Erythroblast (primary cell): ENCODE measurements around the gene LMCD1.

Source experiments
- DNase-seq, 2 experiments: peaks; one replicate each; lab custom pipeline; 2025; lab: John Stamatoyannopoulos, UW
- GATA1 ChIP-seq: IDR thresholded peaks from 2 replicates; pipeline ENCODE4 v1.6.1; 2011; ENCODE audit warnings: low read depth, mild to moderate bottlenecking, control low read depth, low read length, moderate library complexity
- POLR2A ChIP-seq: IDR thresholded peaks from 2 replicates; pipeline ENCODE4 v1.6.1; 2011; ENCODE audit warnings: mild to moderate bottlenecking, low read length

Gene LMCD1

DNA sequence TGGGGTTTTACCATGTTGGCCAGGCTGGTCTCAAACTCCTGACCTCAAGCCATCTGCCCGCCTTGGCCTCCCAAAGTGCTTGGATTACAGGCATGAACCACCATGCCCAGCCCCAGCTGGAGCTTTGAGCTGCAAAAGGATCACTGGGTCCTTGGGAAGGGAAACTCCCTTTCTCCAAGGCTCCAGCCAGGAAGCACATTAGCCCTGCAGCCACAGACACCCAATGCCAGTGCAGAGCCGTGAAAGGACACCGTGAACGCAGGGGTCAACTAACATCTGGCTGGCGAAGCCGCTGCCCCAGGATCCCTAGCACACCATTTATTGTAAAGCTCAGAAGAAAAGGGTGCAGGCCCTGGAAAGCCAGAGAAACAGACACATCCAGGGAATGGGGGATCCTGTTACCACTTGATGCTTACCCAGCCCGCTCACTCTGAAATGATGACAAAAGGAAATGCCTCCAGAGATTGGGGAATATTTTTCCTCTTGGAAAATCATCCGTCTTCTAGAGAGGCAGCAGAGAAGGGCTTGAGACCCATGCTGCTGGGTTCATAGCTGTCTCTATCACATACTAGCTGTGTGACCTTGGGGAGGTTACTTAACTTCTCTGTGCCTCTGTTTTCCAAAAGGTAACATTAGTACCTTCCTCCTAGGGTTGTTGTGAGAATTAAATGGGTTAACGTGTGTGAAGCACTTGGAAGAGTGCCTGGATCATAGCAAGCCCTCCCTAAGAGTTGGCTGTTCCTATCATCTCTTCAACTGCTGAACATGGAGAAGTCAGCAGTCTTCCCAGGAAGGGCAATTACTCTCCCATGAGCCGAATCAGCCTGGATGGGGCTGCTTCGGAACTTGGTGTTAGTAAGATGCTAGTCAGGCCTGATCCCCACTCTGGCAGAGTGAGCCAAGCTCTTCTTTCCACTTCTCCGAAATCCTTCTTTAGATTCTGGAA lies 40.8 kb downstream of the LMCD1 start:
- no peak for DNase-seq
- no peak for TF ChIP-seq GATA1
- no peak for TF ChIP-seq POLR2A

- TF ChIP-seq GATA1 (no peak), POLR2A (no peak)
- no peak for DNase-seq
These were observed 45.0 kb downstream of the LMCD1 start for GRCh38 chr3:8546609-8547008.

GRCh38 chr3:8548502-8549275 lies 47.1 kb downstream of the LMCD1 start:
- DNase-seq = no peak
- TF ChIP-seq POLR2A = no peak
- TF ChIP-seq GATA1 = no peak

GRCh38 chr3:8549354-8549753 lies 47.7 kb downstream of the LMCD1 start:
- no peak for TF ChIP-seq GATA1
- no peak for TF ChIP-seq POLR2A
- DNase-seq = no peak

DNA sequence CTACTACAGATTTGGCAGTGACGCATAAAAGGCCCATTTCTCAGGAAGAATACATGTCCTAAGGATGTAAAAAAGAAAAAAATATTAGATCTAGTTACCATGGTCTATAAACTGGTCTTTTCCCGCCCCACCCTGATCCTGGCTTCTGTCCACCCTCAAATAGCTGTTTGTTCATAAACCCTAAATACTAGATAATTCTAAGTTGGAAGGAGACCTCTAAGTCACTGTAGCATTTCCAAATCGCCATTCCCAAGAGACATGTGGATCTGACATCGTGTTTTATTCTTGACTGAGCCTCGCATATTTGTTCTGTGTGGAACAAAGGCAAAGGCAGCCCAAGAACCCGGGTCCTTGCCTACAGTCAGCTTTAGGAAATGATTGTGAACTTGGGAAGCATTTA lies 49.0 kb downstream of the LMCD1 start:
- no peak for TF ChIP-seq GATA1
- no peak for TF ChIP-seq POLR2A
- no peak for DNase-seq

DNA sequence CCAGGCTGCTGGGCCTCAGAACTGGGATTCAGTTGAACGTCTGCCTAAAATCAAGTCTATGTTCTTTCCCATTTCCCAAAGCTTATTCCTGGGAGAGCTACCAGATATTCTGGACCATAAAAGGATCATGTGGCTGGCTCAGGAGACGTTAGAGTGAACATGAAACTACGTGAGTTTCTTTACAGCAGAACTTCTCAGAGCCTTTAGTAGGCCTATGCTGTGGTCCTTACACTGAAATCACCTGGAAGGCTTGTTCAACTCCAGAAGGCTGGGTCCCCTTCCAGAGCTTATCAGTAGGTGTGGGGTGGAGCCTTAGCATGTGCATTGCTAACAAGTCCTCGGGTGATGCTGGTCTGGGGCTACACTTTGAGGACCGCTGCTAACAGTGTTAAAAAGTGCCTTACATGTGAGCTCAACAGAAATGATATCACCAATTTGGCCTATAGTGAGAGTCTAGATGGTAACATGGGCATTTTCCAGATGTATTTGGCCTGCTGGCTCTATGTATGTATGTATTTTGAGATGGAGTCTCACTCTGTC lies 50.7 kb downstream of the LMCD1 start:
- TF ChIP-seq GATA1 (no peak), POLR2A (no peak)
- no peak for DNase-seq

DNA sequence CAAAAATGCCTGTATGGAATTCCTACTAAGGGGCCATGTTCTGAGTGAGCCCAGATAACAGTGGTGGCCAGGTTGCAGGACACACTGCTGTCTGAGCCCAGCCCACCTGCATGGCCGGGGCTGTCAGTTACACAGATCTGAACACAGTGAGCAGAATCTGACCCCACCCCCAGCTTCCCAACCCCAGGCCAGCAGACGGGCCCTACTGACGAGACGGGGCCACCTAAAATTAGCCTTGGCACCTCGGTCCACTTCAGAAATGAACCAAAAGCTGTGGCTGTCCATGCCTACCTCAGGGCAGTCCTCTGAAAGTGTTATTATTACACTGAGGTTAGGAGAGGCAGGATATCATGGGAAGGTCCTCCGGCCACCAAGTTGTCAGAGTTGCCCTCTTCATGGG lies 51.8 kb downstream of the LMCD1 start:
- DNase-seq = no peak
- TF ChIP-seq POLR2A = no peak
- TF ChIP-seq GATA1 = no peak

DNA sequence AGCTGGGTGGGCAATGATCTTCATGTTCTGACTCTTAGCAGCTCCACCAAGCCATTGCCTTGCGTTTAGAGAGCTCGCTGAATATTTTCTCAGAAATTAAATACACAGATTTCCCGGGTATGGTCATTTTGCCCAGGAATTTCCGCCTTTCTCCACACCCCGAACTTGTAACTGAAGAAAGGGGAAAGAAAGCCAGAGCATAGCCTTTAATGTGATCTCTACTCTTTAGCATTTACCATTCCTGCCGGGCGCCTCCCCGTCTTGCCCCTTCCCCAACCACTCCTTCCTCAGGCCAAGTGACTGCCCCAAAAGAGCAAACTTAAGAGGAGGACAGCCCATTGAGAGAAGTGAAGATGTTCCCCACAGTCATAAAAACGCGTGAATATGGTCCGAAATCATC lies 53.1 kb downstream of the LMCD1 start:
- TF ChIP-seq GATA1 (no peak), POLR2A (no peak)
- no peak for DNase-seq

DNA sequence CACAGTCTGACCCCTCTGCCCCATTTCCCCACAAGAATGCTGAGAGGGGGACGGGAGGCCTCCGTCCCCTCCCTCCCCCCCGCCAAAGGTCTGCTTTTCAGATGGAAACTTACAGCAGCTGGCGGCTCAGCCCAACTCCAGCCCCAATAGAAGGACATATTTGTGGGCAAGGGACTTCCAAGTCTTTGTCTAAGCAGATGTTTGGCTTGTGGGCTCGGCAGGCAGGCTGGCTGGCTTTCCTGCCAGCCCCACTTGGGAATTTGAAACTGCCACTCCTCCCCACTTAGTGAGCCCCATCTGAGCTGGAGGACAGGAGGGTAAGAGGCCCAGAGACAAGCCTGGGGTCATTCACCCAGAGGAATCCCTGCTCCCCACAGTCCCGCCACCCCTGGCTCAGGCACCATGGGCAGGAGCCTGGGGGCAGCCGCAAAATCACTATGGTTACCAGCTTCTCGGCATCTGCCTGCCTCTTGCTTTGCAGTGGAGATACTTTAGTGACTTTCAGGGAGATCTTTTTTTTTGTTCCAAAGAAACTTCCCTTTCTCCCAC lies 53.6 kb downstream of the LMCD1 start:
- DNase-seq = no peak
- TF ChIP-seq POLR2A (no peak), GATA1 (no peak)

DNA sequence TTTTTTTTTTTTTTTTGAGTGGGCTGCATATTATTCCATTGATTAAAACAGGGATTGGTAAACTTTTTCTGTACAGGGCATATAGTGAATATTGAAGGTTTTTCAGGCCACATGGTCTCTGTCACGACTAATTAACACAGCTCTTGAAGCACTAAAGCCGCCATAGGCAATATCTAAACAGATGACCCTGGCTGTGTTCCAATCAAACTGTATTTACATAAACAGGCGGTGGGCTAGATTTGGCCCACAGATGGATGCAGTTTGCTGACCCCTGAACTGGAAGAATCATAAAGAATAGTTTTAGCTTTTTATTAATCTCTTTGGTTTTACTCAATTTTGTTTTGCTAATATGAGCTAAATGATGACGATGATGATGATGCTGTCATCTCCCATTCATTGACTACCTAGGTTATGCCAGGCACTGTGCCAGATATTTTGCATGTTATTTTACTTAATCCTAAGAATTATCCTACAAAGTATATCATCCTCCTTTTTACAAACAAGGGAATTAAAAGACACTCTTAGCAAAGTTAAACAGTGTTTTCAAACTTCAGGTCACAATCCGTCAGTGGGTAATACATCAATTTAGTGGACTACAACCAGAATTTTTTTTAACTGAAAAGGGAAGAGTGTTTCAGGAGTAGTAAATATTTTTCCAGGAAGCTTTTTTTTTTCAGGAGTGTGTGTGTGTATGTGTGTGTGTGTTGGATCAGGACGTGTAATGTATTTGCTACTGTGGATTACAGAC lies 54.3 kb downstream of the LMCD1 start:
- no peak for TF ChIP-seq POLR2A

GRCh38 chr3:8556473-8556869 lies 54.8 kb downstream of the LMCD1 start:
- no peak for TF ChIP-seq POLR2A
- TF ChIP-seq GATA1 = no peak
- DNase-seq = no peak

More for the DNA sequence above, 54.3 kb downstream of the LMCD1 start:
- no peak for DNase-seq

DNA sequence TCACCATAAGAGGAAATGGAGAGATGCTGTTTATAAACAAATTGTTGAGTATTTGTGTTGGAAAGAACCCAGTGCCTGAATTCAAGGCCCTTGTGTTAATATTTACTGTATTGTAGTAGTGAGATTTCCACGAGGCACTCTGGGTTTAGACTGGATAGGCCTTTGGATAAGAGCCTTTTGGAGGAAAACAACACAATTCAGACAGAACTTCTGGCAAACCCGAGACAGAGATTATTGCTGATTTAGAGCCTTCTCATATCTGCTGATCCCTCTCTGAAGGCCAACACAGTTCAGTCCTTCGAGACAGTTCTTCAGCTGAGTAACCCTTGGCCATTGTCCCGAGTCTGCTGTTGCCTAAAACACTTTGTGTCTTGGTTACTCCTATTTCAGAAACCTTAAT lies 55.7 kb downstream of the LMCD1 start:
- DNase-seq = no peak
- TF ChIP-seq POLR2A (no peak), GATA1 (no peak)

GRCh38 chr3:8558645-8559044 lies 57.0 kb downstream of the LMCD1 start:
- TF ChIP-seq POLR2A (no peak), GATA1 (no peak)
- no peak for DNase-seq
